ENCODE results near the gene DTD1. TPM values are rescaled to one million over a fixed set of nuclear protein-coding genes. Genes with fewer than 3 reads are reported as not detected.
A peak's percentile ranks its signal among the peaks of the same experiment; 100 is the strongest.

The DTD1 gene
- total RNA-seq, 2 experiments from 2014 or later = 49.2 to 55.4 TPM

GRCh38 chr20:18623156-18623910 lies 35.5 kb downstream of the DTD1 start:
- H3K36me3 Mint-ChIP-seq = peaks cover 5% of the 10 kb centered on the region
- H3K27me3 Mint-ChIP-seq = no peaks in the 10 kb centered on the region
- H3K27ac Mint-ChIP-seq = no peak overlapping the region
- H3K9me3 Mint-ChIP-seq = no peaks in the 10 kb centered on the region
- DNase-seq = no peak
- H3K4me3 Mint-ChIP-seq = no peak overlapping the region
- intact Hi-C loops (cut with micrococcal nuclease) = no loop called here
- ChIA-PET POLR2A (no interaction called here), CTCF (no interaction called here)
- no peaks in the 10 kb centered on the region for H3K4me1 Mint-ChIP-seq (ENCODE audit: low read depth)

GRCh38 chr20:18624948-18625347 lies 37.1 kb downstream of the DTD1 start:
- intact Hi-C loops (cut with micrococcal nuclease) = no loop called here
- H3K4me1 Mint-ChIP-seq (ENCODE audit: low read depth) = no peaks in the 10 kb centered on the region
- no peaks in the 10 kb centered on the region for H3K27me3 Mint-ChIP-seq
- no peak overlapping the region for H3K27ac Mint-ChIP-seq
- no peak for DNase-seq
- H3K4me3 Mint-ChIP-seq = no peak overlapping the region
- ChIA-PET POLR2A (no interaction called here), CTCF (no interaction called here)
- no peaks in the 10 kb centered on the region for H3K9me3 Mint-ChIP-seq
- H3K36me3 Mint-ChIP-seq = peaks cover 5% of the 10 kb centered on the region

- ChIA-PET POLR2A (no interaction called here), CTCF (interaction anchor here (0.7 kb wide), 1 partner anchor 584 kb away, joined by 3 read pairs; no protein-coding TSS in a partner anchor)
- no peak overlapping the region for H3K4me3 Mint-ChIP-seq
- H3K27ac Mint-ChIP-seq = no peak overlapping the region
- no peaks in the 10 kb centered on the region for H3K4me1 Mint-ChIP-seq (ENCODE audit: low read depth)
- no peak for DNase-seq
- peaks cover 5% of the 10 kb centered on the region for H3K36me3 Mint-ChIP-seq
- intact Hi-C loops (cut with micrococcal nuclease) = no loop called here
- H3K27me3 Mint-ChIP-seq = no peaks in the 10 kb centered on the region
- H3K9me3 Mint-ChIP-seq = no peaks in the 10 kb centered on the region
Measured at GRCh38 chr20:18625907-18626655, 38.2 kb downstream of the DTD1 start.

GRCh38 chr20:18628330-18628920 lies 40.6 kb downstream of the DTD1 start:
- intact Hi-C loops (cut with micrococcal nuclease) = no loop called here
- DNase-seq = no peak
- Mint-ChIP-seq H3K4me3 (no peak overlapping the region), H3K36me3 (peaks cover 8% of the 10 kb centered on the region), H3K4me1 (ENCODE audit: low read depth) (no peaks in the 10 kb centered on the region), H3K27me3 (no peaks in the 10 kb centered on the region), H3K9me3 (no peaks in the 10 kb centered on the region), H3K27ac (no peak overlapping the region)
- ChIA-PET POLR2A (no interaction called here), CTCF (no interaction called here)

- peak; percentile 63 for DNase-seq
- ChIA-PET CTCF (interaction anchor here (0.6 to 1.5 kb wide), 22 partner anchors 13 to 1031 kb away, joined by 3 to 6 read pairs (median 4); no protein-coding TSS in a partner anchor), POLR2A (no interaction called here)
- H3K36me3 Mint-ChIP-seq = peaks cover 9% of the 10 kb centered on the region
- intact Hi-C loops (cut with micrococcal nuclease) = loop anchor here (1.0 kb wide), 2 partner anchors 162 to 425 kb away; no protein-coding TSS in a partner anchor
- H3K27me3 Mint-ChIP-seq = no peaks in the 10 kb centered on the region
- no peak overlapping the region for H3K27ac Mint-ChIP-seq
- no peak overlapping the region for H3K4me3 Mint-ChIP-seq
- no peaks in the 10 kb centered on the region for H3K9me3 Mint-ChIP-seq
- no peaks in the 10 kb centered on the region for H3K4me1 Mint-ChIP-seq (ENCODE audit: low read depth)
Measured at GRCh38 chr20:18632196-18632789, 44.4 kb downstream of the DTD1 start.

GRCh38 chr20:18633411-18633810 lies 45.6 kb downstream of the DTD1 start:
- peaks cover 11% of the 10 kb centered on the region for H3K36me3 Mint-ChIP-seq
- no peak overlapping the region for H3K27ac Mint-ChIP-seq
- DNase-seq = no peak
- intact Hi-C loops (cut with micrococcal nuclease) = no loop called here
- no peak overlapping the region for H3K4me3 Mint-ChIP-seq
- no peaks in the 10 kb centered on the region for H3K9me3 Mint-ChIP-seq
- CTCF ChIA-PET = interaction anchor here (1.5 kb wide), 1 partner anchor 35 kb away, joined by 3 read pairs; no protein-coding TSS in a partner anchor
- H3K27me3 Mint-ChIP-seq = no peaks in the 10 kb centered on the region
- H3K4me1 Mint-ChIP-seq (ENCODE audit: low read depth) = peaks cover 2% of the 10 kb centered on the region
- POLR2A ChIA-PET = interaction anchor here (0.5 kb wide), 1 partner anchor 25 kb away, joined by 3 read pairs; no protein-coding TSS in a partner anchor

- intact Hi-C loops (cut with micrococcal nuclease) = no loop called here
- Mint-ChIP-seq H3K4me3 (no peak overlapping the region), H3K36me3 (peaks cover 14% of the 10 kb centered on the region), H3K4me1 (ENCODE audit: low read depth) (peaks cover 7% of the 10 kb centered on the region), H3K27me3 (no peaks in the 10 kb centered on the region), H3K27ac (no peak overlapping the region), H3K9me3 (no peaks in the 10 kb centered on the region)
- ChIA-PET CTCF (interaction anchor here (0.7 kb wide), 1 partner anchor 216 kb away, joined by 3 read pairs; no protein-coding TSS in a partner anchor), POLR2A (no interaction called here)
- DNase-seq = no peak
Measured at GRCh38 chr20:18634501-18634900, 46.6 kb downstream of the DTD1 start.

GRCh38 chr20:18635380-18635779 lies 47.5 kb downstream of the DTD1 start:
- no peak for DNase-seq
- Mint-ChIP-seq H3K36me3 (peaks cover 14% of the 10 kb centered on the region), H3K4me3 (no peak overlapping the region), H3K27ac (no peak overlapping the region), H3K27me3 (no peaks in the 10 kb centered on the region), H3K9me3 (no peaks in the 10 kb centered on the region), H3K4me1 (ENCODE audit: low read depth) (peaks cover 7% of the 10 kb centered on the region)
- intact Hi-C loops (cut with micrococcal nuclease) = no loop called here
- POLR2A ChIA-PET = no interaction called here
- CTCF ChIA-PET = no interaction called here

GRCh38 chr20:18637224-18637623 lies 49.4 kb downstream of the DTD1 start:
- ChIA-PET CTCF (no interaction called here), POLR2A (no interaction called here)
- DNase-seq = no peak
- Mint-ChIP-seq H3K4me1 (ENCODE audit: low read depth) (peaks cover 7% of the 10 kb centered on the region), H3K9me3 (no peaks in the 10 kb centered on the region), H3K27ac (no peak overlapping the region), H3K36me3 (peaks cover 17% of the 10 kb centered on the region), H3K27me3 (no peaks in the 10 kb centered on the region), H3K4me3 (no peak overlapping the region)
- intact Hi-C loops (cut with micrococcal nuclease) = no loop called here

GRCh38 chr20:18638768-18639167 lies 50.9 kb downstream of the DTD1 start:
- Mint-ChIP-seq H3K36me3 (peaks cover 16% of the 10 kb centered on the region), H3K27me3 (no peaks in the 10 kb centered on the region), H3K4me1 (ENCODE audit: low read depth) (peaks cover 7% of the 10 kb centered on the region), H3K27ac (no peak overlapping the region), H3K9me3 (no peaks in the 10 kb centered on the region), H3K4me3 (no peak overlapping the region)
- no peak for DNase-seq
- CTCF ChIA-PET = interaction anchor here (1.0 kb wide), 1 partner anchor 9 kb away, joined by 3 read pairs; no protein-coding TSS in a partner anchor
- POLR2A ChIA-PET = no interaction called here
- intact Hi-C loops (cut with micrococcal nuclease) = no loop called here

- no peak overlapping the region for H3K4me3 Mint-ChIP-seq
Measured at GRCh38 chr20:18639501-18639979, 51.7 kb downstream of the DTD1 start.

GRCh38 chr20:18645196-18645745 lies 57.4 kb downstream of the DTD1 start:
- Mint-ChIP-seq H3K27ac (no peak overlapping the region), H3K27me3 (no peaks in the 10 kb centered on the region), H3K36me3 (peaks cover 6% of the 10 kb centered on the region), H3K4me1 (ENCODE audit: low read depth) (no peaks in the 10 kb centered on the region), H3K9me3 (no peaks in the 10 kb centered on the region), H3K4me3 (no peak overlapping the region)
- intact Hi-C loops (cut with micrococcal nuclease) = no loop called here
- ChIA-PET POLR2A (no interaction called here), CTCF (no interaction called here)
- no peak for DNase-seq

More at GRCh38 chr20:18639501-18639979, 51.7 kb downstream of the DTD1 start:
- intact Hi-C loops (cut with micrococcal nuclease) = no loop called here
- H3K4me1 Mint-ChIP-seq (ENCODE audit: low read depth) = peaks cover 7% of the 10 kb centered on the region
- no peak for DNase-seq
- no peak overlapping the region for H3K27ac Mint-ChIP-seq
- H3K27me3 Mint-ChIP-seq = no peaks in the 10 kb centered on the region
- CTCF ChIA-PET = no interaction called here
- peaks cover 16% of the 10 kb centered on the region for H3K36me3 Mint-ChIP-seq
- H3K9me3 Mint-ChIP-seq = no peaks in the 10 kb centered on the region
- POLR2A ChIA-PET = no interaction called here
